IMR-90 (cell line): ENCODE measurements around the gene AMFR. TPM values are rescaled to one million over a fixed set of nuclear protein-coding genes. Genes with fewer than 3 reads are reported as not detected.

Source experiments
- ATAC-seq: fragments of 200-7000 bp; cut with Tn5 transposase; 2 replicates; pipeline ENCODE4 v1.9.1; 2020; ENCODE audit warnings: low read depth, mild to moderate bottlenecking, moderate library complexity
- BruUV-seq: library from RNA; stranded (reverse); fragments of 400-500 nt; replicated peaks from 2 replicates; lab custom pipeline; 2021; lab: Mats Ljungman, UMichigan
- CTCF ChIA-PET: fragments of 300-600 bp; formaldehyde crosslinking; extraction: SDS; loops from one replicate; lab custom pipeline; 2021; ENCODE audit warnings: antibody characterized with exemption; lab: Yijun Ruan, JAX
- POLR2A ChIA-PET: fragments of 300-600 bp; sonication (Branson Sonifier 250); formaldehyde crosslinking; loops from one replicate; lab custom pipeline; 2022; ENCODE audit warnings: antibody characterized with exemption; ENCODE audit not compliant: unreplicated experiment; lab: Charles Lee
- DNase-seq: peaks from one replicate; pipeline ENCODE4 v3.0.0; 2013
- H2AFZ ChIP-seq: replicated peaks from 2 replicates; pipeline ENCODE3; 2013; ENCODE audit warnings: low read length, mild to moderate bottlenecking; ENCODE audit not compliant: poor library complexity
- H2AK5ac ChIP-seq: 2 replicates; pipeline ENCODE4 v1.6.1; 2013; ENCODE audit warnings: low read depth, low read length, inconsistent platforms
- H2AK9ac ChIP-seq: replicated peaks from 2 replicates; pipeline ENCODE3; 2013; ENCODE audit warnings: mild to moderate bottlenecking, low read depth, low read length, moderate library complexity; ENCODE audit not compliant: poor library complexity
- H2BK120ac ChIP-seq: 2 replicates; pipeline ENCODE4 v1.6.1; 2013; ENCODE audit warnings: low read depth, low read length, inconsistent platforms
- H2BK15ac ChIP-seq: 3 replicates; pipeline ENCODE4 v1.6.1; 2013; ENCODE audit warnings: low read depth, low read length, inconsistent platforms
- H2BK20ac ChIP-seq: 2 replicates; pipeline ENCODE4 v1.6.1; 2013; ENCODE audit warnings: low read depth, mild to moderate bottlenecking, inconsistent platforms, low read length, moderate library complexity
- H2BK5ac ChIP-seq: 2 replicates; pipeline ENCODE4 v1.6.1; 2013; ENCODE audit warnings: mild to moderate bottlenecking, low read depth, low read length, inconsistent platforms; ENCODE audit not compliant: poor library complexity, severe bottlenecking
- H3K14ac ChIP-seq: replicated peaks from 2 replicates; pipeline ENCODE4 v1.6.1; 2013; ENCODE audit warnings: low read depth, low read length, inconsistent platforms
- H3K18ac ChIP-seq: 2 replicates; pipeline ENCODE4 v1.6.1; 2013; ENCODE audit warnings: low read depth, low read length, control low read depth
- H3K23ac ChIP-seq: 2 replicates; pipeline ENCODE4 v1.6.1; 2013; ENCODE audit warnings: low read depth, low read length, inconsistent platforms
- H3K27ac ChIP-seq: 2 replicates; pipeline ENCODE4 v1.5.1; 2013; ENCODE audit warnings: mild to moderate bottlenecking, control low read depth, low read length; ENCODE audit not compliant: insufficient read depth
- H3K27me3 ChIP-seq: 2 replicates; pipeline ENCODE4 v1.6.1; 2013; ENCODE audit warnings: low read length; ENCODE audit not compliant: control insufficient read depth, insufficient read depth
- H3K36me3 ChIP-seq: 2 replicates; pipeline ENCODE4 v1.6.1; 2013; ENCODE audit warnings: low read length, mixed read lengths; ENCODE audit not compliant: control insufficient read depth, insufficient read depth
- H3K4ac ChIP-seq: 2 replicates; pipeline ENCODE4 v1.6.1; 2013; ENCODE audit warnings: low read depth, low read length, inconsistent platforms
- H3K4me1 ChIP-seq: 2 replicates; pipeline ENCODE4 v1.6.1; 2013; ENCODE audit warnings: low read length, mixed read lengths; ENCODE audit not compliant: control insufficient read depth, insufficient read depth
- H3K4me2 ChIP-seq: 2 replicates; pipeline ENCODE4 v1.6.1; 2013; ENCODE audit warnings: low read depth, mild to moderate bottlenecking, control low read depth, low read length, moderate library complexity
- H3K4me3 ChIP-seq: 2 replicates; pipeline ENCODE4 v1.5.1; 2013; ENCODE audit warnings: low read depth, mild to moderate bottlenecking, control low read depth, low read length, moderate library complexity; ENCODE audit not compliant: insufficient read depth
- H3K56ac ChIP-seq: 2 replicates; pipeline ENCODE4 v1.6.1; 2013; ENCODE audit warnings: low read length, inconsistent platforms; ENCODE audit not compliant: insufficient read depth; ENCODE audit errors: extremely low read depth
- H3K79me1 ChIP-seq, 2 experiments: 2 replicates each; pipeline ENCODE4 v1.6.1; 2013; ENCODE audit warnings: low read length in 2 of 2, inconsistent platforms in 1 of 2, low read depth in 1 of 2
- H3K9ac ChIP-seq: 2 replicates; pipeline ENCODE4 v1.6.1; 2013; ENCODE audit warnings: low read depth, low read length, control low read depth
- H3K9me1 ChIP-seq: 2 replicates; pipeline ENCODE4 v1.6.1; 2013; ENCODE audit warnings: low read length, inconsistent platforms; ENCODE audit not compliant: insufficient read depth
- H3K9me3 ChIP-seq: 2 replicates; pipeline ENCODE4 v1.6.1; 2013; ENCODE audit warnings: low read length; ENCODE audit not compliant: control insufficient read depth, insufficient read depth
- H4K20me1 ChIP-seq: 2 replicates; pipeline ENCODE4 v1.6.1; 2013; ENCODE audit warnings: low read length, inconsistent platforms; ENCODE audit not compliant: insufficient read depth
- H4K5ac ChIP-seq: 2 replicates; pipeline ENCODE4 v1.6.1; 2013; ENCODE audit warnings: mild to moderate bottlenecking, low read depth, low read length, control low read depth
- H4K8ac ChIP-seq, 2 experiments: 2 replicates each; pipeline ENCODE4 v1.6.1; 2013; ENCODE audit warnings: low read depth in 2 of 2, low read length in 2 of 2, control low read depth in 1 of 2, inconsistent platforms in 1 of 2
- H4K91ac ChIP-seq: 2 replicates; pipeline ENCODE4 v1.6.1; 2013; ENCODE audit warnings: low read depth, low read length, inconsistent platforms; ENCODE audit not compliant: insufficient read depth
- BHLHE40 ChIP-seq: fragments of 150-350 bp; IDR thresholded peaks from 2 replicates; pipeline ENCODE4 v1.6.1; 2016; ENCODE audit warnings: mild to moderate bottlenecking, low read depth, low read length
- CEBPB ChIP-seq: IDR thresholded peaks from 2 replicates; pipeline ENCODE4 v1.6.1; 2012; ENCODE audit warnings: low read depth, low read length, improper control_type of control experiment
- CHD1 ChIP-seq: IDR thresholded peaks from 2 replicates; pipeline ENCODE4 v1.6.1; 2012; ENCODE audit warnings: low read depth, low read length, improper control_type of control experiment
- FOS ChIP-seq: fragments of 150-350 bp; IDR thresholded peaks from 2 replicates; pipeline ENCODE4 v1.6.1; 2016; ENCODE audit warnings: low read depth, low read length
- MAFK ChIP-seq: IDR thresholded peaks from 2 replicates; pipeline ENCODE4 v1.6.1; 2012; ENCODE audit warnings: low read depth, low read length, improper control_type of control experiment
- MXI1 ChIP-seq: IDR thresholded peaks from 2 replicates; pipeline ENCODE4 v1.6.1; 2012; ENCODE audit warnings: low read depth, mild to moderate bottlenecking, low read length, moderate library complexity, borderline replicate concordance
- NFE2L2 ChIP-seq: fragments of 150-350 bp; IDR thresholded peaks from 2 replicates; pipeline ENCODE4 v1.6.1; 2016; ENCODE audit warnings: low read depth, mild to moderate bottlenecking, low read length
- RCOR1 ChIP-seq: IDR thresholded peaks from 2 replicates; pipeline ENCODE4 v1.6.1; 2012; ENCODE audit warnings: mild to moderate bottlenecking, low read length, improper control_type of control experiment; ENCODE audit not compliant: insufficient replicate concordance
- RFX5 ChIP-seq: IDR thresholded peaks from 2 replicates; pipeline ENCODE4 v1.8.0; 2012; ENCODE audit warnings: low read depth, mild to moderate bottlenecking, low read length, moderate library complexity
- SMC3 ChIP-seq: fragments of 150-350 bp; IDR thresholded peaks from 2 replicates; pipeline ENCODE4 v1.6.1; 2016; ENCODE audit warnings: low read depth, mild to moderate bottlenecking, antibody characterized with exemption, low read length, moderate library complexity
- WGBS, 2 experiments: methylation state at CpG; one replicate each; pipeline versions ENCODE4 v1.1.5 to v1.1.7; 2013; ENCODE audit warnings: missing lambda C conversion rate in 2 of 2; ENCODE audit not compliant: insufficient read length in 1 of 2; ENCODE audit errors: extremely low coverage in 2 of 2; 5-methylcytosine and 5-hydroxymethylcytosine counted together
- dilution Hi-C: fragments of 300-500 bp; cut with HindIII; formaldehyde crosslinking; loops from one replicate; pipeline ENCODE4 v1.14.3; 2018; ENCODE audit warnings: low sequenced_read_pairs; ENCODE audit not compliant: unreplicated experiment
- in situ Hi-C: fragments of 300-500 bp; cut with MboI; formaldehyde crosslinking; loops from 3 replicates; pipeline ENCODE4 v1.14.3; 2019; ENCODE audit warnings: low sequenced_read_pairs, inconsistent platforms, mixed read lengths
- intact Hi-C: fragments of 100-400 bp; cut with micrococcal nuclease; formaldehyde crosslinking; loops from 2 replicates; pipeline ENCODE4 v1.10.0; 2022
- polyA plus RNA-seq, 3 experiments: library from polyadenylated mRNA; depleted of rRNA; stranded (reverse); fragments of >200 nt; gene quantifications; 2 replicates each; pipeline ENCODE4 v1.2.3, GENCODE V29; 2012; ENCODE audit warnings: low replicate concordance in 1 of 3
- total RNA-seq: library from RNA; depleted of rRNA; stranded (reverse); fragments of >200 nt; gene quantifications from 2 replicates; pipeline ENCODE4 v1.2.3, GENCODE V29; 2012

AMFR gene
- total and polyA plus RNA-seq, 2 of the 4 experiments (the other 2 are of a cell fraction): 60.7 to 216 TPM

DNA sequence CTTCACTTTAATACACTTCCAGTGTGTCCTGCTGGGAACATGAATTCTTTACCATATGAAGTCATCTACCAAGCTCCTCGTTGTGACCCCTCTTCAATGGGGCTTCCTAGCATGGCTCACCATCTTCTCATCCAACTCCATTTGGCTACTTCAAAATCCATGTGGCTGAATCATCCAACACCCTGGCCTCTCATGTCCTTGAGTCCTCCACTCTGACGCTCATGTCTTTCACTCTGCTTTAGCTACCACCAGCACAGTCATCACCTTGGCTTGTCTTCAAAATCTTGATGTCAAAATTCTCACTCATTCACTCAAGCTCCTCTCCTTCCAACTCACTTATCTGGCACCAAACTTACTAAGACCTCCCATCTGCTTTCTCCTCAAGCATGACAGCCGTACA, 35.8 kb downstream of the AMFR start:
- Histone ChIP-seq H3K9me1 (peaks cover 5% of the 10 kb centered on the region), H2BK15ac (peak overlapping the region; percentile 68; the same call in 1 of the 3 replicates), H3K18ac (peak overlapping the region; percentile 55; the same call in 1 of the 2 replicates), H4K5ac (no peak overlapping the region), H3K14ac (no peak overlapping the region; the same call in 1 of the 2 replicates), H3K9me3 (no peaks in the 10 kb centered on the region), H3K4me1 (peaks cover 11% of the 10 kb centered on the region), H3K27me3 (no peaks in the 10 kb centered on the region), H3K27ac (peak overlapping the region; percentile 55), H2BK5ac (peak overlapping the region; percentile 97), H3K4ac (peak overlapping the region; percentile 71), H3K4me2 (no peak overlapping the region; the same call in 1 of the 2 replicates), H2AK9ac (no peak overlapping the region), H4K91ac (peak overlapping the region; percentile 58; the same call in 1 of the 2 replicates), H2BK120ac (peak overlapping the region; percentile 44), H3K23ac (peak overlapping the region; percentile 85; the same call in 1 of the 2 replicates), H4K20me1 (peaks cover 5% of the 10 kb centered on the region; the same call in 1 of the 2 replicates), H3K4me3 (no peak overlapping the region), H2AFZ (no peak overlapping the region), H2BK20ac (peak overlapping the region; percentile 62), H3K36me3 (peaks cover 21% of the 10 kb centered on the region), H3K79me1 (peaks cover 11 to 24% of the 10 kb centered on the region in 2 experiments), H3K56ac (no peak overlapping the region), H3K9ac (no peak overlapping the region), H2AK5ac (0 out of 2 replicates have a peak overlapping the region, but pooled peaks have one; percentile 76), H4K8ac (peak overlapping the region; percentile 70 to 81; a peak in 3 of 4 replicates)
- ChIA-PET CTCF (interaction anchor here (1.8 kb wide), 1 partner anchor 12 kb away, joined by 5 read pairs; no protein-coding TSS in a partner anchor), POLR2A (no interaction called here)
- DNase-seq (peak; percentile 100), ATAC-seq (peak; percentile 89)
- WGBS, 2 experiments: 0% methylated on average over 2 of the region's 3 CpGs; no CpG with 5 or more reads in 1 of the 2 experiments
- dilution Hi-C loops: no loop called here
- intact Hi-C loops: no loop called here
- in situ Hi-C loops: no loop called here
- no TSS peak for BruUV-seq
- 0 out of 2 replicates have a peak, but pooled peaks have one; percentile 53 for TF ChIP-seq MXI1
- no peak for TF ChIP-seq RFX5
- TF ChIP-seq SMC3: no peak
- peak; percentile 41; the same call in 1 of the 2 replicates for TF ChIP-seq CEBPB
- TF ChIP-seq CHD1: no peak
- 0 out of 2 replicates have a peak, but pooled peaks have one; percentile 4 for TF ChIP-seq MAFK
- TF ChIP-seq BHLHE40: no peak
- TF ChIP-seq NFE2L2: no peak
- peak; percentile 72; the same call in 1 of the 2 replicates for TF ChIP-seq FOS
- TF ChIP-seq RCOR1: peak; percentile 41
